ENCODE data around the gene ZNF48. TPM values are rescaled to one million over a fixed set of nuclear protein-coding genes. Genes with fewer than 3 reads are reported as not detected.

ZNF48 gene
- polyA plus RNA-seq, 12 donors = 4.6 to 26.2 (median 6.2) TPM; not detected in 1

DNA sequence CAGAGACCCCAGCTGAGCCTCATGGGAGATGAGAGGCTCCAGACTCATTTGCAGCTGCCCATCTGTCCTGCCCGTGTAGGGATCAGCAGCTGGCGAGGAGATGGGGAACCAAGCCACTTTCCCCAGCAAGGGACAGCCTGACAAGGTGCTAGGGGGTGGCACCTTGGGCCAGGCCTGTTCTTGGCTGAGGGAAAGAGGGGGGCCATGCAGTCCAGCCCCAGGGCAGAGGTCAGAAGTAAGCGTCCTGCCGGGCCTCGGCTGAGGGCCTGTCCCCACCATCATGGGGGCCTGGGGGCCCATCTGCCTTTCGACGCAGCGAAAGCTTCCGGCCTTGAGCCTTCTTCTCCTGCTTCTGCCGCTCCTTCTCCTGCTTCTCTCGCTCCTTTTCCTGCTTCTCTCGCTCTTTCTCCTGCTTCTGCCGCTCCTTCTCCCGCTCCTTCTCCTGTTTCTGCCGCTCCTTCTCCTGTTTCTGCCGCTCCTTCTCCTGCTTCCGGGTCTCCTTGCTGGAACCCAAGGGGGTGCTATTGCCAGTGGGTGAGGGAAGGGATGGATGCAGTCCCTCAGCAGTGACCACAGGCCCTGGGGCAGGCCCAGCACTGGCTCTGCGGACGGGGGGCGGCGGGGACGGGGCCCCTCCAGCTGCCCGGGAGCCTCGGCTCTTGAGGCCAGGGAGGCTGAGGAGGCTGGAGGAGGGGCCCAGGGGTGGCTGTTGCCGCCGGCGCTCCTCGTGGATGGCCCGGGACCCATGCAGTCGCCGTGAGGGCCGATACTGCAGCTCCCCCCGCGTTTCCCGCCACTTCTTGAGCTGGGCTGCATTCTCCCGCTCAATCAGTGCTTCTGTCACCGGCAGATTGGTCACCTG is 37.3 kb upstream of the ZNF48 start:
- DNase-seq = no peak

DNA sequence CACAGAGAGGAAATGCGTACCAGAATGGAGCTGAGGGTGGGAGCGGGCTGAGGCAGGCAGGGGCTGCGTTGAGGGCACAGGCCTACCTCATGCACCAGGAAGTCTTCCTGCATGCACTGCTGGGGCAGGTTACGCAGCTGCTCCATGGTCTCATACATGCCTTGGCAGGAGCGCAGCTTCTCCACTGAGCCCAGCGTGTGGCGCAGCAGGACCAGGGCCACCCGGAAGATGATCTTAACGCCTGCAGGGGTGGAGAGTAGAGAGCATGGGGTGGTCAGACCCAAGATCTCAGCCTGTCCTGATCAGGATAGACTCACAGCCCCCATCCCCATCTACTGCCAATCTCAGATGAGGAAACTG is 36.7 kb upstream of the ZNF48 start:
- no peak for DNase-seq

DNA sequence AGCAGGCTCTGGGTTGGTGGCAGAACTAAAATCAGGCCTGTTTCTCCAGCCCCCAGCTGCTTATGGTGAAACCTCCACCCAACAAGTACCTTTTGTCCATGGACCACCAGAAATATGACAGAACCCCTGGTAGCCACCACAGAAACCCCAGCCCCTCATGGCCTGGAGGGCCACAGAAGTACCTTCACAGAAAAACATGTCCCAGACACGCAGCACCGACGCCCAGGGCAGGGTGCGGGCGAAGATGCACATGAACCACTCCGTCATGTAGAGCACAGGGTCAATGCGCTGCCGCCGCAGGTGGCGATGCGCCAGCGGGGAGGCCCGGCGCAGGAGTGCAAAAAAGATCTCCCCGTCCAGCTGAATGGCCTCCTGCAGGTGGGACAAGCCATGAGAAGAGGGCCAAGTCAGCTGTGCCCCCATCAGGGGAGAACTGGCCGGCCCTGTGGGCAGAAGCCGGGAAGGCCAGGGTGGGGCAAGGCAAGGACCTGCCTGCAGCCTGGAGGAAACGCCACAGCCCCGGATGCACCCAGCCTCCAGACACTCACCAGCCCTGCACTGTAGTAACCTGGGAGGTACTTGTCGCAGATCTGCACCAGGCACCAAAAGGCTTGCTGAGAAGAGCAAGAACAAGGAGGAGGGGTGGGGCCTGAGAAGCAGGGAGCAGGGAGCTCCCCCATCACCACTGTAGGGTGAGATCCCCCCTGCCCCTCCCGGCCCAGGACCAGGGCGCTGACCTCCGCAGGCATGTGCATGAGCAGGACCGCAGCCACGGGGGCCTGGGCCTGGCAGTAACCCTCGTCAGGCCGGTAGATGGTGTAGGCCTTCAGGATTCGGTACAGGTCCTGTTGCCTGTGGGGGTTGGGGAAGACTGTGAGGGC is 36.0 kb upstream of the ZNF48 start:
- DNase-seq = no peak

DNA sequence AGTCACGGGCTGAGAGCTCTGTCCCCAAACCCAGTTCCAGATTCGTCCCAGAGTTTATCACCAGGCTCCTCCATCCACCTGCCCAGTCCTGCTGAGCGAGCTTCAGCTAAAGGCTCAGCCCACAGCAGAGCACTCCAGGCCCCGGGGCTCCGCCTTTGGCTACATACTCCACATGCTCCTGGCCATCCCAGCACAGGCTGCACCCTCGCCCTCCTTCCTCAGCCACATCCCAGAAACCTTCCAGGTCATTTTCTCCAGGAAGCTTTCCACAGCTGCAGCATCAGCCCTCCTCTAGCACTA is 35.4 kb upstream of the ZNF48 start:
- no peak for DNase-seq

DNA sequence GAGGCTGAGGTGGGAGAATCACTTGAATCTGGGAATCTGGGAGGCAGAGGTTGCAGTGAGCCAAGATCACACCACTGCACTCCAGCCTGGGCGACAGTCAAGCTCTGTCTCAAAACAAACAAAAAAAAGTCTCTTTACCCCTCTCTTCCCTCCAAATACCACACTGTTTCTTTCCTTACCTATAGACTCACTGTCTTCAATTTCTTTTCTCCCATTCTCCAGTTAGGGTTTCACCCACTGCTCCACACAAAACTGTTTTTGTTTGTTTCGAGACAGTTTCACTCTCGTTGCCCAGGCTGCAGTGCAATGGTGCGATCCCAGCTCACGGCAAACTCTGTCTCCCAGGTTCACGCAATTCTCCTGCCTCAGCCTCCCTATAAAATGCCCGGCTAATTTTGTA is 34.0 kb upstream of the ZNF48 start:
- DNase-seq = no peak

DNA sequence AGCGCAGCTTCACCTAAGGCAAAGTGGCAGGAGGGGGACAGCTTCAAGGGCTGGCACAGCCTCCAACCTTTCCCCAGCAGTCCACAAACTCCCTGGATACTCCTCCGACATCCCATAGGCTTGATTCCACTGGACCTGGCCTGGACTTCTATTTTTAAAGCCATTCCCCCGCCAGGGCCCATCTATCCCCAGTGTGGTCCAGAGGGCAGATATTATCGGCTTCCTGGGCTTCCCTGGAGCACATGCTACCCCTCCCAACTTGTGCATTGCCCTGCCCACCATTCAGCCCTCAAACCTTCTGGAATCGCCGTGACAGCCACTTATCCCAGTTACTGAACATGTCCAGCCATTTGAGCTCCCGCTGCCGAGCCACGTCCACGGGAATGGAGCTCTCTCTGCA is 30.0 kb upstream of the ZNF48 start:
- no peak for DNase-seq

DNA sequence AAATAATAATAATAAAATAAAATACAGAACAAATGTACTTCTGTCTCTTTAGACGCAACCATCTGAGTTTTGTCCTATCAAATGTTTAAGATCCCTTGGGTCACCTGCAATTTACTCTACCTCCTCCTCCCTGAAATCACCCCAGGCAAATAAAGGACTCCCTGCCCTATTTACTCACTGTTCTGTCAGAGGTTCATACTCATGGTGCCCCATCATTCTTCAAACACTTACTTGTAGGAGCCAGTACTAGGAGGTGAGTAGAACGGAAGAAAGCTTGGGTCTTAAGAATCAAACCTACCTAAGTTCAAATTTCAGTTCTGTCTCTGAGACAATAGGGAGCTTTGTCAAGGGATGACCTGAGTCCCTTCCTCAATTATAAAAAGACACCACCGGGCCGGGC is 28.7 kb upstream of the ZNF48 start:
- DNase-seq = no peak

DNA sequence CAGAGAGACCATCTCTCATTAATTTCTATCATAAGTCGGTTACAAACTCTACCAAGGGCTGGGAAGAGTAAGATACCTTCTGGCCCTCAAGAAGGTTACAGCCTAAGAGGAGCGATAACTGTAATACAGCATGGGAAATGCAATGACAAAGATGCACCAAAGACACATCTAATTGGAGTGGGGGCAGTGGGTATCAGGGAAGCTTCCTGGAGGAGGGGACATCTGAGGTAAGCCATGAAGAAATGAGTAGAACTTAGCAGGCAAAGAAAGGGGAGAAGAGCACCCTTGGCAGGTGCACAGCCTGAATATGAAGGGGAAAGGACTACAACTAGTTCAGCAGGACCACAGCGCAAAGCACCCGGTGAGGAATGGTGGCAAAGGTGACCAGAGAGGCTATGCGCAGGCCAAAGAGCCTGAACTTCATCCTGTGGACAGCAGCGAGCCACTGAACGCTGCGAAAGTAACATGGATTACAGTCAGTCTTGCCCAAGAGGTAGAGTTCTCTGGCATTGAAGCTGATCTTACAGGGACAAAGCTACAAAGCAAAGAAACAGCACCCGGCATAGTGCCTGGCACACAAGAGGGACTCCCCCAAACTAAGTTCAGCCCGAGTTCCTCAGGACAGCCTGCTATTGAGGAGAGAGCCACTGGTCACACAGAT is 27.7 kb upstream of the ZNF48 start:
- no peak for DNase-seq

DNA sequence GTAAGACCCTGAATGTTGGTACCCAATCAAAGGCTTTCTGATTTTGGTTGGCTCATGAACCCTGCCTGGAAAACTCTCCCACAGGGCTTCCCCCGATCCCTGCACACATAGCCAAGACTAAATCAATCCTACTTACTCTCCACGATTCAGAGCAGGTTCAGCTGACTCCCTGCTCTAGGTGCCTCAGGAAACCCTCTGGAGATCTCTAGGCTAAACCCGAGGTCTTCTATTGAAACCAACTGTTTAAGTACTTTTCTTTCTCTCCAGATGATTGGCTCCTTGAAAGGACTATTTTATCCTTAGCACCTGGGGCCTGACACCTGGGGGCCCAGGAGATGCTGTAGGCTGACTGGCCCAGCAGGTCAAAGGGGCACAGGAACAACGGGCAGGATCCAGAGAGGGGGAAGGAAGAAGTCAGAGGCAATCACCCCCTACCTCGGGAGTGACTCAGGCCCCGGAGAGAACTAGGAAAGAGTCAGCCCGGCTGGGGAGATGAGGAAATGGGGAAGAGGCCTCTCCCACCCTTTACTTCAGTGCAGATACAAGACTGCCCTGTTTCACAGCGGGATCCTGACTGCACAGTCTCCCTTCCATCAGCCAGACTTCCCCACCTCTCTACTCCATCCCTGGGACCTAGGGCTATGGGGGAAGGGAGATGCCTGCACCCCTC is 27.0 kb upstream of the ZNF48 start:
- DNase-seq = no peak

DNA sequence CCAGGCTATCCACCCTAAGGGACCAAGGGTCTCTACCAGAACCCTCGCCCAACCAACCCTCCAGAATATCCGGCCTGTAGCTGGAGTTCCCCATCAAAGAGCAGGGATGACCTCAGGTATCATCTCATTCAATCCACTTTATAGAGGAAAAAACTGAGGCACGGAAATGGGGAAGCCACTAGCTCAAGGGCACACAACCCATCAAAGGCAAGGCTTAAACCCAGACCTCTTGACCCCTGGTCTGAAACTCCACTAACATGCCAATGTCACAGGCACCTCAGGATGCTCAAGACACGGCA is 26.5 kb upstream of the ZNF48 start:
- DNase-seq = no peak

DNA sequence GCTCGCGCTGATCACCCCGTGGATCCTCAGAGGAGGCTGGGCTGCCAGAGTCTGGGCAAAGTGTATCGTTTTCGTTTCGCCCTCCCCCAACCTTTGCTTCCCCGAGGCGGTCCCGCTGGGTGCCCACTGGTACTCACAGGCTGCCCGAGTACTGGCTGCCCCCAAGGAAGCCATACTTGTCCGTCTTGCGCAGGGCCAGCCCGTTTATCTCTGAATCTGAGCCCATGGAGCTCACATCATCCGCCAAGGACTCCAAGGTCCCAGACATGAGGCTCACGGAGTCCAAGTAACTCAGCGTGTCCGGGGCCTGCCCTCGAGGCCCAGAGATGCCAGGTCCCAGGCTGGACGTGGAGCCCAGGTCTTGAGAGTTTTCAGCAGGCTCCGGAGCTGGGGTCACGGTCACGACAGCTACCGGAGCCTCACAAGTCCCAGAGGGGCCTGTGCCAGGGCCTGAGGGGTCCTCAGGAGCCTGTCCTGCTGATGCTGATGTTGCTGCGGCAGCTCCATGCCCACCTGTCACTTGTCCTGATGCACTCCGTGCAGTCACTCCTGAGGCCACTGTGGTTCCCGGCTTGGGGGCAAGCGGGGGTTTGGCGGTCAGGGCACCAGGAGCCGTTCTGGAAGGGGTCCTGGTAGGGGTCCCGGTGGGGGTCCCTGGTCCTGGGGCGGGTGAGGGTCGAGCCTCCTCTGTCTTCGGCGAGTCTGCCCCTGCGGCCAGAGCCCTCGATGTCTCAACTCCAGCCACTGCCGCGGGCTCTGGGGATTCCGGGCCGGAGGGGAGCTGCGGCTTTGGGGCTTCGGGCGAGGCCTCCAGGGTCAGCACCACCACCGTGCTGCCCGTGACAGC is 25.9 kb upstream of the ZNF48 start:
- no peak for DNase-seq

DNA sequence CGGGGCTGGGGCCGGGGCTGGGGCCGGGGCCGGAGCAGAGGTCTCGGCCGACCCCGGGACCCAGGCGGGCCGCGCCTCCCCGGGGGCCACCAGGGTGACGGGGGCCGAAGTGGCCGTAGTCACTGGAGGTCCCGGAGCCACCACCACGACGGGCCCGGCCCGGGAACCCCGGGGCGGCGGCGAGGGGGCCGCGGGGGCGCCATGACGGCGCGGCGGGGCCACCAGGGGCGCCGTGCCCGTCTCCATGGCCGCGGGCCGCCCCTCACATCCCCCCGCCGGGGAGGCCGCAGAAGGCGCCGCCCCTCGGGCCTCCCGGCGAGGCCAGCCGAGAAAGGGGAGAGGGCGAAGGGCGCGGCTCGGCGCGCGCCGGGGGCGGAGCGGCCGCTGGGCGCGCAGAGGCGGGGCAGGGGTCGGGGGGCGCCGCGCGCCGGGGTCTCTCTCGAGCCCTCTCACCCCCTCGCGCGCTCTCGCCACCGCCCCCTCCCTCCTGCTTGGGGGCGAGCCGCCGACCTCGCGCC is 25.2 kb upstream of the ZNF48 start:
- no peak for DNase-seq

DNA sequence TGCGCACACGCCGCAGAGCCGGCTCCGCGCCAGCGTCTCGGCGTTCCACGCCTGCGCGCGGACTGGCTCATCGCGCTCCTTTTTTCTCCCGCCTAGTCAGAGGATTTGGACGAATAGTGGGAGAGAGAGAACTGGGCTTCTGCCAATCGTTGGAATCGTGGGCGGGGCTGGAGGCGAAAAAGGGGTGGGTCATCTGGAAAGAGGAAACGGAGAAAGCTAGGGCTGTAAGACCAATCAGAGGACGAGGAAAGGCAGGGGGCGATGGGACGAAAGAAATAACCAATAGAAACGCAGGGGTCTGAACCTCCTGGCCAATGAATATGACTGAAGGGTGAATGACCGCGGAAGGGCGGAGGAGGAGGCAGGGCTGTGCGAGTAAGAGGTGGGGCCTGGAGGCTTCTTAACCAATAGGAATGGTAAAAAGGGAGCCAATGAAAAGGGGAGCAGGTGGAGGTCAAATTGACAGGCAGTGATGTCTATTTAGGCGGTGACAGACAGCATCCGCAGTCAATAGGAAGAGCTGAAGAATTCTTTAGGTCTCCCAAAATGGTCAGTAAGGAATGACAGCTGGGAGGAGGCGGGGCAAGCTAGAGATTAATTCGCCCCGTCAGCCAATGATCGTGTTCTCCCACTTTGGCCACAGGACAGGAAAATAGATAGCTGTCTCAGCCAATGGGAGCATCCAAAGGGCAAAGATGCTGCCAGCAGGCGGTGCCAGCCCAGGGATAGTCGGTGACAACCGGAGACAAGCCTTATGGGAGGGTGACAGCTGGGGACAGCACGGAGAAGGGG is 24.6 kb upstream of the ZNF48 start, which contains the start of gene TBC1D10B:
TBC1D10B (minus strand) TSS at position 39 of the 792 bp plus-strand sequence. CDS start 311 bp downstream, outside the sequence.
- peak; percentile 100 for DNase-seq

DNA sequence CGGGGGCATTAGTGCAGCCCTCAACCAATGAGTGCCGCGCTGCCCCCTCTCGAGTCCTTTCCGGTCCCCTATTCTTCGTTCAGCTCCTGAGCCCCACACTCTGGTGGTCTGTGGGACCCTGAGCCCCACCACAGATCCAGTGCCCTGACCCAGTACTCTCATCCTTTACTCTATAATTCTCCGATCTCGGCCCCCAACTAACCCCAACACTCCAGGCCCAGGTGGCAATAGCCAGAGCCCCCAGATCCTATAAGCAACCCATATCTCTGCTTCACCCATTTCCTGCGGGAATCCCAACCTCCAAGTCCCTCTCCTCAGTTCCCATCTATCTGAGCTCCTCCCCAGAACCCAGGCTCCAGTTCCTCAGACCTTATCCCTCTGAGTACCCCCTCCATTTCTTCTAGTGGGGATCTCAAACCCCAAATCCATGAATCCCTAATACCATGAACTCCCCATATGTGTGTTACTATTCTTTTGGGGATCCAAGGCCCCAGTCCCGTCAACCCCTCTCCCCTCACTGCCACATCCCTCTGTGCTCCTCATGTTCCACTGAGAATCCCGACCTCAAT is 23.9 kb upstream of the ZNF48 start:
- no peak for DNase-seq

DNA sequence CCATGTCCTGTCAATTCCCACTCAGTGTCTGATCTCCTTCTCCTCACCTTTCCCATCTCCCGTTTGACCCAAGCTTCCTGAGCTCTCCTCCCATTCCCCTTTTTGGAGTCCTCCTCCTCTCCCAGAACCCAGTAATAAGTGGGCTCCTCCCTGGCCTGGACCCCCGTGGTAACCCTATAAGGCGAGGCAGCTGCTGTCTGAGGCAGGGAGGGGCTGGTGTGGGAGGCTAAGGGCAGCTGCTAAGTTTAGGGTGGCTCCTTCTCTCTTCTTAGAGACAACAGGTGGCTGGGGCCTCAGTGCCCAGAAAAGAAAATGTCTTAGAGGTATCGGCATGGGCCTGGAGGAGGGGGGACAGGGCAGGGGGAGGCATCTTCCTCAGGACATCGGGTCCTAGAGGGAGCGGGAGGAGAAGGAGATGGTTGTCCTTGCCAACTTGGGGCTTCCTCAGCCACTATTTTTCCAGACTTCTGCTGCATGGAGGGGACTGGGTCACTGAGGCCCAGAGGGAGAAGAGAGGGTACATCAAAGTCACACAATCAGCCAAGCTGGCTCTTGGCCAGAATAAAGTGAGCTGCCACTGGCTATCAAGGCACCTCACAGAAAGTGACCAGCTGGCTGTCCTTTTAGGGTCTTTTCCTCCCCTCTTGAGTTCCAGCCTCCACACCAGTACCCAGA is 23.0 kb upstream of the ZNF48 start:
- DNase-seq = no peak

DNA sequence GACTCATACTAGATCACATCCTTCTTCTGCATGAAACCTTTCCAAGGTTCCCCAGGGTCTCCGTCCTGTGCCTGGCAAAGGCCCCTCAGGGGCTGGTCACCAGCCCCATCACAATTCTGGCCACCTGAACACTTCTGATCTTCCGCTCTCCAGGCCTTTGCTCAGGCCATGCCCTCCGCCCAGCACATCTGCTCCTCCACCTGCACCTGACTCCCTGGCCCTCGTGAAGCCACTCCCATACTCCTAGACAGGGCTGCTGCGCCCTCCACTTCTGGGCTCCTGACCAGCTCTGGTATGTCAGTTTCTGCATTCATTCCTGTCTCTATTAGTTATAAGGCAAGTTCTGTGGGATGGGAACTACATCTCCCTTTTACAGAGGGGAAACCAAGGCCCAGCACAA is 22.5 kb upstream of the ZNF48 start:
- DNase-seq = no peak

DNA sequence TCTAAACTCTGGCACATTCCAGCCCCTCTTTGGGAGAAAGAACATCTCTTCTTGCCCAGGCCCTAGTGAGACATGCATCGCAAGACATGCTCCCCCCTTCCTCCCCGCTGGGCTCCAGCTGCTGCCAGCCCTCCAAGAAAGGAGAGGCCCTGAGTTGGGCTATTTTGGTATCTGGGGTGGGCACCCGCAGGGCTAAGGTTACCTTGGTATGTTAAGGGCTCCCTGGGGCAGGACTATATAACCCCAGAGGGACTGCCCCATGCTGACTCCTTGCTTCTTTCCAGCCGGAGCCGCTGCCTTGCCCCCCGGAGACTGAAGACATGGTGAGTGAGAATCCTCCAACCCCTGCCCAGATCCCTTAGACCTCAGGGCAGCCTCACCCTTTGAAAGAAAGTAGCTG is 20.7 kb upstream of the ZNF48 start, which contains the start of gene MYL11:
MYL11 (plus strand) TSS at position 265 of the 400 bp plus-strand sequence; CDS start at position 321, 56 bp downstream.
- no peak for DNase-seq

DNA sequence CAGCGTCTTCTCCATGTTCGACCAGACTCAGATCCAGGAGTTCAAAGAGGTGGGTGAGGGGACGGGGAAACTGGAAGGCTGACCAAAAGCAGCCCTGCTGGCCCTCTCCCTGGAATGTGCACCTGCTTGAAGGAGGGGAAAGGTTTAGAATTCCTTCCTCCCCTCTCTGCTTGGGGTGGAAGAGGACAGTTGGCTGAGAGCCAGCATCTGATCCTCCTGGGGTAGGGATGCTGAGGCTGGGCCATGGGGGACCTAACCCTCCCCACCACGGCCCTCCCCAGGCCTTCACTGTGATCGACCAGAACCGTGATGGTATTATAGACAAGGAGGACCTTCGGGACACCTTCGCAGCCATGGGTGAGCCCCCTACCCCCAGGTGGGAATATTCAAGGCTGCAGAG is 19.4 kb upstream of the ZNF48 start:
- DNase-seq = no peak

DNA sequence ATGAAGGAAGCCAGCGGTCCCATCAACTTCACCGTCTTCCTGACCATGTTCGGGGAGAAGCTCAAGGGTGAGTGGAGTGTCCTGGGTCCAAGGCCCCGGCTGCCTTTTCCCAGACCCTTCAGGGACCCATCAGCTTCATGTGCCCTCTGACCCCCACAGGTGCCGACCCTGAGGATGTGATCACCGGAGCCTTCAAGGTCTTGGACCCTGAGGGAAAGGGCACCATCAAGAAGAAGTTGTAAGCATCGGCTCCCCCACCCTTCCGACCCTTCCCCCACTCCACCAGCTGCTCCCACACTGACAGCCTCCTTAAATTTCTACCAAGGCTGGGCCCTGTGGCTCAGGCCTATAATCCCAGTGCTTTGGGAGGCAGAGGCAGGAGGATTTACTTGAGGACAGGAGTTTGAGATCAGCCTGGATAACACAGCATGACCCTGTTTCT is 18.7 kb upstream of the ZNF48 start:
- DNase-seq = no peak

Data from muscle of arm (tissue), 12 donors.